Smooth muscle cell (in vitro differentiated cells): ENCODE results near the gene NFIA. TPM values are rescaled to one million over a fixed set of nuclear protein-coding genes. Genes with fewer than 3 reads are reported as not detected.
A peak's percentile ranks its signal among the peaks of the same experiment; 100 is the strongest.

ENCODE experiments used
- DNase-seq: peaks from one replicate; lab custom pipeline; 2025; ENCODE audit not compliant: unreplicated experiment; lab: John Stamatoyannopoulos, UW
- H2AFZ ChIP-seq: fragments of 200-600 bp; sonication (generic); 2 replicates; pipeline ENCODE4 v1.6.0; 2016; ENCODE audit warnings: antibody characterized with exemption, low read depth, mild to moderate bottlenecking
- H3F3A ChIP-seq: fragments of 200-600 bp; sonication (generic); 2 replicates; pipeline ENCODE4 v1.6.0; 2017; ENCODE audit warnings: antibody characterized with exemption, low read depth
- H3K27ac ChIP-seq: fragments of 200-600 bp; sonication (generic); 2 replicates; pipeline ENCODE4 v1.5.1; 2016; ENCODE audit warnings: low read depth, mild to moderate bottlenecking
- H3K27me3 ChIP-seq: fragments of 200-600 bp; sonication (generic); 2 replicates; pipeline ENCODE4 v1.6.1; 2016; ENCODE audit warnings: low read depth, mild to moderate bottlenecking
- H3K36me3 ChIP-seq: fragments of 200-600 bp; sonication (generic); 2 replicates; pipeline ENCODE4 v1.5.1; 2016; ENCODE audit warnings: low read depth
- H3K4me1 ChIP-seq: fragments of 200-600 bp; sonication (generic); 2 replicates; pipeline ENCODE4 v1.5.1; 2016; ENCODE audit warnings: low read depth
- H3K4me2 ChIP-seq: fragments of 200-600 bp; sonication (generic); 2 replicates; pipeline ENCODE4 v1.6.0; 2016; ENCODE audit warnings: mild to moderate bottlenecking
- H3K4me3 ChIP-seq: fragments of 200-600 bp; sonication (generic); 2 replicates; pipeline ENCODE4 v1.5.1; 2016; ENCODE audit warnings: mild to moderate bottlenecking
- H3K79me2 ChIP-seq: fragments of 200-600 bp; sonication (generic); 2 replicates; pipeline ENCODE4 v1.6.0; 2016; ENCODE audit warnings: low read depth, mild to moderate bottlenecking
- H3K9ac ChIP-seq: fragments of 200-600 bp; sonication (generic); 2 replicates; pipeline ENCODE4 v1.6.0; 2016; ENCODE audit warnings: low read depth
- H3K9me3 ChIP-seq: fragments of 200-600 bp; sonication (generic); replicated peaks from 2 replicates; pipeline ENCODE4 v1.5.1; 2016; ENCODE audit warnings: low read depth
- H4K20me1 ChIP-seq: fragments of 200-600 bp; sonication (generic); 2 replicates; pipeline ENCODE4 v1.6.0; 2016; ENCODE audit warnings: low read depth
- WGBS: methylation state at CpG from one replicate; pipeline ENCODE4 v1.1.7; 2016; ENCODE audit warnings: low lambda C conversion rate; 5-methylcytosine and 5-hydroxymethylcytosine counted together
- polyA plus RNA-seq: library from polyadenylated mRNA; unstranded; fragments of >200 nt; fragmentation: Nextera tagmentation; extraction: Ambion mirVana; gene quantifications from 2 replicates; pipeline ENCODE4 v1.2.1, GENCODE V29; 2016
- total RNA-seq: library from RNA; depleted of rRNA; stranded (reverse); fragments of >200 nt; gene quantifications from 2 replicates; pipeline ENCODE4 v1.2.3, GENCODE V29; 2014
- TF ChIP-seq, protein P1 (sequence below): fragments of 200-600 bp; sonication (generic); IDR thresholded peaks from 2 replicates; pipeline ENCODE4 v1.5.1; 2017; ENCODE audit warnings: borderline replicate concordance, mild to moderate bottlenecking, antibody characterized with exemption; ENCODE audit not compliant: insufficient read depth, poor library complexity, severe bottlenecking

Gene NFIA
- total and polyA plus RNA-seq, 2 experiments from 2014 or later: 5.0 to 6.2 TPM

DNA sequence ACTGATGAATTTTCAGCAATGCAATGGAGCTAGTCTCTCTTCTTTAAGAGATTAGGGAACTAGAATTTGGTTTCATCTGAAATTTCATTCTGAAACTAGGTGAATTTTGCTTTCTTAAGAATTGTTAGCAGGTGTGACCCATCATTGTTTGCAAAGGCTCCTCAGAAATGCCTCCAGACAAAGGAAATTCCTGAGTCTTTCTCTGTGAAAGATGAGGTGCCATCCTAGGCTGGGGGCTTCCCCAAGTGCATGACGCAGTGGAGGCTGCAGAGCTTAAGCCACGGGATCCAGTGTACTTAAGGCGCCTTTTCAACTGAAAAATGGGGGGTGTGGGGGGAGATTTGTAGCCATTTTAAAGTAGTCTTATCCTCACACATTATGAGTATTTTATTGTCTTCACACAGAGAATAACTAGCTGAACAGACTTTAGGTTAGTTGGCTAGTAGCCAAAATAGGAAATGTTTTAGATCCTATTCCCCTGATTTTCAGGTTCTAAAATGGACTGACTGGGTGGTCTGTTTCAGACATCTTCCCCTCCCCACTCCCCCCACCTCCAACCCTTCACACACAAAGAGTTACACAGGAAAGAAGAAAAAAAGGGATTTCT lies 202.0 kb downstream of the NFIA start:
- H3K9ac ChIP-seq: no peak overlapping the region
- H3K4me2 ChIP-seq: no peak overlapping the region
- no peak overlapping the region for H3K27ac ChIP-seq
- H3K4me1 ChIP-seq: peaks cover 14% of the 10 kb centered on the region
- 77% methylated on average over 3 of the region's 3 CpGs for WGBS
- TF ChIP-seq, protein P1, sequence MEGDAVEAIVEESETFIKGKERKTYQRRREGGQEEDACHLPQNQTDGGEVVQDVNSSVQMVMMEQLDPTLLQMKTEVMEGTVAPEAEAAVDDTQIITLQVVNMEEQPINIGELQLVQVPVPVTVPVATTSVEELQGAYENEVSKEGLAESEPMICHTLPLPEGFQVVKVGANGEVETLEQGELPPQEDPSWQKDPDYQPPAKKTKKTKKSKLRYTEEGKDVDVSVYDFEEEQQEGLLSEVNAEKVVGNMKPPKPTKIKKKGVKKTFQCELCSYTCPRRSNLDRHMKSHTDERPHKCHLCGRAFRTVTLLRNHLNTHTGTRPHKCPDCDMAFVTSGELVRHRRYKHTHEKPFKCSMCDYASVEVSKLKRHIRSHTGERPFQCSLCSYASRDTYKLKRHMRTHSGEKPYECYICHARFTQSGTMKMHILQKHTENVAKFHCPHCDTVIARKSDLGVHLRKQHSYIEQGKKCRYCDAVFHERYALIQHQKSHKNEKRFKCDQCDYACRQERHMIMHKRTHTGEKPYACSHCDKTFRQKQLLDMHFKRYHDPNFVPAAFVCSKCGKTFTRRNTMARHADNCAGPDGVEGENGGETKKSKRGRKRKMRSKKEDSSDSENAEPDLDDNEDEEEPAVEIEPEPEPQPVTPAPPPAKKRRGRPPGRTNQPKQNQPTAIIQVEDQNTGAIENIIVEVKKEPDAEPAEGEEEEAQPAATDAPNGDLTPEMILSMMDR: no peak
- no peaks in the 10 kb centered on the region for H3K79me2 ChIP-seq
- H3K27me3 ChIP-seq: no peaks in the 10 kb centered on the region
- no peaks in the 10 kb centered on the region for H4K20me1 ChIP-seq
- H3F3A ChIP-seq: no peaks in the 10 kb centered on the region
- no peak for DNase-seq
- H3K9me3 ChIP-seq: no peaks in the 10 kb centered on the region
- no peaks in the 10 kb centered on the region for H3K36me3 ChIP-seq
- no peak overlapping the region for H2AFZ ChIP-seq
- no peak overlapping the region for H3K4me3 ChIP-seq

DNA sequence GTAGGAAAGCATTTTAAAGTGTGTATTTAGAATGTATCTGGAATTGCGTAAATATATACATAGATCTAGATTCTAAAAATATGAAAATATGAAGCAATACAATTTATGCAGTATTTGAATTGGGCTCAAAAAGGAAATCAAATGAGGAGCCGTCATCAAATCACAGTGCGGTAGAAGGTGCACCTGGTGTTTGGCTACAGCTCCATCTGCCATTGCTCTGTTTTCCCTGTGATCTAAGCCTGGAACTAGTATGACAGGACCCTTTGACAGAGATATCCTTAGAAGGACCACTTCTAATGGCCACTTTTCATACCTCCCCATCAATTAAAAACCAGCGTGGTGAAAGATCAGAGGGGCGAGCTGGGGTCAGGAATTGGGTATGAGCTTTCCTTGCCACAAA lies 202.6 kb downstream of the NFIA start:
- WGBS: 93% methylated on average over 5 of the region's 5 CpGs
- no peaks in the 10 kb centered on the region for H4K20me1 ChIP-seq
- no peak overlapping the region for H3K9ac ChIP-seq
- H3K4me2 ChIP-seq: no peak overlapping the region
- H3K9me3 ChIP-seq: no peaks in the 10 kb centered on the region
- TF ChIP-seq, protein P1: no peak
- DNase-seq: no peak
- H3K4me1 ChIP-seq: peaks cover 14% of the 10 kb centered on the region
- H3K27me3 ChIP-seq: no peaks in the 10 kb centered on the region
- no peaks in the 10 kb centered on the region for H3F3A ChIP-seq
- no peak overlapping the region for H2AFZ ChIP-seq
- no peak overlapping the region for H3K4me3 ChIP-seq
- no peak overlapping the region for H3K27ac ChIP-seq
- no peaks in the 10 kb centered on the region for H3K79me2 ChIP-seq
- H3K36me3 ChIP-seq: no peaks in the 10 kb centered on the region

- H3K4me3 ChIP-seq: no peak overlapping the region
- H3K27ac ChIP-seq: no peak overlapping the region
- H3K27me3 ChIP-seq: no peaks in the 10 kb centered on the region
- no peaks in the 10 kb centered on the region for H3K9me3 ChIP-seq
- no peak for DNase-seq
- H3K36me3 ChIP-seq: no peaks in the 10 kb centered on the region
- no peaks in the 10 kb centered on the region for H3K79me2 ChIP-seq
- TF ChIP-seq, protein P1: no peak
- no peak overlapping the region for H3K9ac ChIP-seq
- no peaks in the 10 kb centered on the region for H3F3A ChIP-seq
- H4K20me1 ChIP-seq: no peaks in the 10 kb centered on the region
- H2AFZ ChIP-seq: no peak overlapping the region
- H3K4me1 ChIP-seq: peaks cover 14% of the 10 kb centered on the region
- no peak overlapping the region for H3K4me2 ChIP-seq
- 71% methylated on average over 3 of the region's 3 CpGs for WGBS
Measured at GRCh38 chr1:61285371-61285885, 203.1 kb downstream of the NFIA start.

GRCh38 chr1:61287014-61287413 lies 204.7 kb downstream of the NFIA start:
- no peaks in the 10 kb centered on the region for H3K79me2 ChIP-seq
- WGBS: 73% methylated on average over 2 of the region's 2 CpGs
- H4K20me1 ChIP-seq: no peaks in the 10 kb centered on the region
- no peaks in the 10 kb centered on the region for H3K36me3 ChIP-seq
- H3K9me3 ChIP-seq: no peaks in the 10 kb centered on the region
- no peak overlapping the region for H3K4me2 ChIP-seq
- TF ChIP-seq, protein P1: no peak
- H2AFZ ChIP-seq: no peak overlapping the region
- DNase-seq: no peak
- peak overlapping the region; percentile 42 for H3K27ac ChIP-seq
- no peak overlapping the region for H3K9ac ChIP-seq
- no peak overlapping the region for H3K4me3 ChIP-seq
- H3K4me1 ChIP-seq: peaks cover 14% of the 10 kb centered on the region
- H3K27me3 ChIP-seq: no peaks in the 10 kb centered on the region
- H3F3A ChIP-seq: no peaks in the 10 kb centered on the region
